ENCODE measurements around the gene BPIFA2. TPM values are rescaled to one million over a fixed set of nuclear protein-coding genes. Genes with fewer than 3 reads are reported as not detected.

BPIFA2 gene
- total and polyA plus RNA-seq, 10 of the 15 experiments (the other 5 are each of a cell fraction or from before 2014, with no cell fraction given): not detected

GRCh38 chr20:33124994-33125393 lies 43.0 kb upstream of the BPIFA2 start (continued):
- TF ChIP-seq IRF3 (IDR thresholded peaks at IDR 0.05) (no peak), RUNX3 (IDR thresholded peaks at IDR 0.05; ENCODE audit: low read length) (no peak), USF1 (IDR thresholded peaks at IDR 0.05; ENCODE audit: borderline replicate concordance, extremely low read length, insufficient read depth, low read depth, low read length) (no peak), MEF2B (IDR thresholded peaks at IDR 0.05; ENCODE audit: partially characterized antibody, poor library complexity, severe bottlenecking) (no peak), POLR2AphosphoS5 (IDR thresholded peaks at IDR 0.05; ENCODE audit: low read length) (no peak), BHLHE40 (IDR thresholded peaks at IDR 0.05; ENCODE audit: borderline replicate concordance in 1 of 2, low read depth in 2 of 2, low read length in 1 of 2) (no peak), BACH1 (IDR thresholded peaks at IDR 0.05; ENCODE audit: borderline replicate concordance) (no peak)
- TF ChIP-seq, protein P1, sequence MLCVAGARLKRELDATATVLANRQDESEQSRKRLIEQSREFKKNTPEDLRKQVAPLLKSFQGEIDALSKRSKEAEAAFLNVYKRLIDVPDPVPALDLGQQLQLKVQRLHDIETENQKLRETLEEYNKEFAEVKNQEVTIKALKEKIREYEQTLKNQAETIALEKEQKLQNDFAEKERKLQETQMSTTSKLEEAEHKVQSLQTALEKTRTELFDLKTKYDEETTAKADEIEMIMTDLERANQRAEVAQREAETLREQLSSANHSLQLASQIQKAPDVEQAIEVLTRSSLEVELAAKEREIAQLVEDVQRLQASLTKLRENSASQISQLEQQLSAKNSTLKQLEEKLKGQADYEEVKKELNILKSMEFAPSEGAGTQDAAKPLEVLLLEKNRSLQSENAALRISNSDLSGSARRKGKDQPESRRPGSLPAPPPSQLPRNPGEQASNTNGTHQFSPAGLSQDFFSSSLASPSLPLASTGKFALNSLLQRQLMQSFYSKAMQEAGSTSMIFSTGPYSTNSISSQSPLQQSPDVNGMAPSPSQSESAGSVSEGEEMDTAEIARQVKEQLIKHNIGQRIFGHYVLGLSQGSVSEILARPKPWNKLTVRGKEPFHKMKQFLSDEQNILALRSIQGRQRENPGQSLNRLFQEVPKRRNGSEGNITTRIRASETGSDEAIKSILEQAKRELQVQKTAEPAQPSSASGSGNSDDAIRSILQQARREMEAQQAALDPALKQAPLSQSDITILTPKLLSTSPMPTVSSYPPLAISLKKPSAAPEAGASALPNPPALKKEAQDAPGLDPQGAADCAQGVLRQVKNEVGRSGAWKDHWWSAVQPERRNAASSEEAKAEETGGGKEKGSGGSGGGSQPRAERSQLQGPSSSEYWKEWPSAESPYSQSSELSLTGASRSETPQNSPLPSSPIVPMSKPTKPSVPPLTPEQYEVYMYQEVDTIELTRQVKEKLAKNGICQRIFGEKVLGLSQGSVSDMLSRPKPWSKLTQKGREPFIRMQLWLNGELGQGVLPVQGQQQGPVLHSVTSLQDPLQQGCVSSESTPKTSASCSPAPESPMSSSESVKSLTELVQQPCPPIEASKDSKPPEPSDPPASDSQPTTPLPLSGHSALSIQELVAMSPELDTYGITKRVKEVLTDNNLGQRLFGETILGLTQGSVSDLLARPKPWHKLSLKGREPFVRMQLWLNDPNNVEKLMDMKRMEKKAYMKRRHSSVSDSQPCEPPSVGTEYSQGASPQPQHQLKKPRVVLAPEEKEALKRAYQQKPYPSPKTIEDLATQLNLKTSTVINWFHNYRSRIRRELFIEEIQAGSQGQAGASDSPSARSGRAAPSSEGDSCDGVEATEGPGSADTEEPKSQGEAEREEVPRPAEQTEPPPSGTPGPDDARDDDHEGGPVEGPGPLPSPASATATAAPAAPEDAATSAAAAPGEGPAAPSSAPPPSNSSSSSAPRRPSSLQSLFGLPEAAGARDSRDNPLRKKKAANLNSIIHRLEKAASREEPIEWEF (IDR thresholded peaks at IDR 0.05; ENCODE audit: insufficient replicate concordance, low read depth, low read length): no peak
